Activated naive CD4-positive, alpha-beta T cell (primary cell): ENCODE data around the gene TMEM108.

ENCODE experiments used
- DNase-seq, 4 experiments: peaks; one replicate each; lab custom pipeline; 2025; lab: John Stamatoyannopoulos, UW

TMEM108 gene

DNA sequence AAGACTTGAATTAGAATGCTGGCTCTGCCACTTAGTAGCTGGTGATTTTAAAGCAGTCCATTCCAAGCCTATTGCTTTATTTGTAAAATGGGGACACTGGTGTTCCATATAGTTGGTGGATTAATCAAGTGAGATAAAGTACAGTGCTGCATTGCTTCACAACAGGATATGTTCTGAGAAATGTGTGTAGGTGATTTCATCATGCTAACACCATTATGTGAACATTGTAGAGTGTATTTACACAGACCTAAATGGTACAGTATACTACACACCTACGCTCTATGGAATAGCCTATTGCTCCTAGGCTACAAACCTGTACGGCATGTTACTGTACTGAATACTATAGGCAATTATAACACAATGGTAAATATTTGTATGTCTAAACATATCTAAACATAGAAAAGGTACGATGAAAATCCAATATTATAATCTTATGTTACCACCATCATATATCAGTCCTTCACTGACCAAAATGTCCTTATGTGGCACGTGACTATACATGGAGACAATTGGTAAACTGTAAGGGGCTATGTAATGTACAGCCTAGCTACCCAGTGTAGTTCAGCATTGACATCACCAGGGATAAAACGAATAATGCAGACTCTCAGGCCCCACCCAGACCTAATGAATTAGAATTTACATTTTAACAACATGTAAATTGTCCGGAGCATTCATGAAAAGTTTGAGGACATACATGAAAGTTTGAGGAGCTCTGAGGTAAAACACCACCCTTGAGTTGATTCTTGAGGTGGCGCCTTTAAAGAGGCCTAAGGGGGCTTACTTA lies 240.3 kb downstream of the TMEM108 start:
- no peak for DNase-seq

DNA sequence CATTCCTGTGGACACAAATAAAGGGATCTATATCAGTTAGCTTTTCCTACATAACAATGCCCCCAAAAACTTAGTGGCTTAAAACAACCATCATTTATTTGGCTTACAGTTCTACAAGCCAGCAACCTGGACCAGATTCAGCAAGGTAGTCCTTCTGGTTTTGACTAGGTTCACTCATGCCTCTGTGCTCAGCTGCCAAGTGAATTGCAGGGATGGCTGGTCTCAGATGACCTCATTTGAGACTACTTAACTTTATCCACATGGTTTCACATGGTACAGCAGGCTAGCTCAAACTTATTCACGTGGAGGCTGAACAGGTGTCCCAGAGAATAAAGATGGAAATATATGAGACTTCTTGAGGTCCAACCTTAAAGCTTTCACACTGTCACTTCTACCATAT lies 242.4 kb downstream of the TMEM108 start:
- DNase-seq: no peak

DNA sequence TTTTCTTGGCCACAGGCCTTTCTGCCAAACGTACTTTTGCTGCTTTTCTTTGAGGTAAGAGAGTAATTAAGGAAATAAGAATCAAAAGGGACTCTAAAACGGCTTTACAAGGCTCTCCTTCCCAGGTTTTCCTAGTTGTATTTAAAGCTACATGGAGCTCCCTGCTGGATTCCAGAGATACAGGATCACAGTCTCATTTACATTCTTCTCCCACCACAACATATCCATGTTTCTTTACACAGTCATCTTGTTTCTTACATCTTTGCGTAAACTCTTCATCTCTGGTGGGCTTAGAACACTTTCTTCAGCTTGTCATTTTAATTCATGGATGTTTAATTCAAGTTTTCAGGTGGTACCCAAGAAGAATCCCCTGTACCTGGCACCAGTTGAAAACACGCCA lies 244.0 kb downstream of the TMEM108 start:
- no peak for DNase-seq

DNA sequence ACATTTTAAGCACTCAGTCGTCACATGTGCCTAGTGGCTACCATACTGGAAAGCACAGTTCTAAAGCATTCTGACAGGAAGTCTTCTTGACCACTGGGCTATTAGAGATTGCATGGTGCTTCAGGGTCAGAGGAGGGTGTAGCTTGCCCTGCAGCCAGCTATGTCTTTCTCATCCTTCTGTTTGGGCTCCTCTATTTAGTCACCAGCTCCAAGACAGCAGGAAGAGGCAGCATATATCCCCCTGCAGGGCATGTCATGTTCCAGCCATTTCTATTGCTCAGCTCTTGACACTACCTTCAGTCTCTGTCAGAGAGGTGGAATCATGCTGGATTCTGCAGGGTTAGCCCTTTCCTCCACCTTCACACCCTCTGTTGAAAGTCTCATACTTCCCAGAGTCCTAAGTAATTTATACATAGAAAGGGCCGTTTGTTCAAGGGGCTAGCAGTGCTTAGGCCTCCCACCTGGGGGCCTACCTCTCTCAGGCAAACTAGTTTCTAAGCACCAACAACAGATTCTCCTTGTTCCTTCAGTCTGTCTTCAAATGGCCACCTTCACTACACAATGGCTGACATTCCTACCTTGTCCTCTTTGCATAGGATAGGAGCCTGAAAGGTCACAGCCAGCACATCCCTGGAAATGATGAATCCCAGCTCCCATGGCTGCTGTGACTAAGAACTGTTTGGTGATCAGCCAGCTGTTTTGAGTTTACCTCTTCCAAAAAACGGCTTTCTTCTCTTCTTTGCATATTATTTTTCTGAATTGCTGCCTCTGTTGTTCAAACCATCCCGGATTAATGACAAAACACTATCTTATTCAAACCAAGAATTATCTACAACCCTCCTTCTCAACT lies 246.0 kb downstream of the TMEM108 start:
- no peak for DNase-seq

DNA sequence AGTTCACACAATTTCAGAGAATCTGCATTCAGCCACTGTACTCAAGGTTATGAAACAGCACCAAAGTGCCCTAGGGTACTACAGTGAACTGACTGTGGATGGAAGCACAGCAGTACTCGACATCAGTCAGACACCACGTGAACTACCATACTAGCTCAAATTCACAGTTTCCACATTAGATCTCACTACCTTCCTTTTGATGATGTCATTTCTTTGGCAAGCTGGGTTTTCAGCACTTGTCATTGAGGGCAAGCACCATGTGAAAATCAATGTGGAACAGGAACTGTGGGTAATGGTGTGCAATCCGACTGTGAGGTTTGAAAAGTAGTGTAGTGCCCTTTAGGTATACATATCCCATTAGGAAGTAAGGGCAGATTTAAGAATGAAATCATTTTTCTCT lies 251.1 kb downstream of the TMEM108 start:
- DNase-seq: no peak

DNA sequence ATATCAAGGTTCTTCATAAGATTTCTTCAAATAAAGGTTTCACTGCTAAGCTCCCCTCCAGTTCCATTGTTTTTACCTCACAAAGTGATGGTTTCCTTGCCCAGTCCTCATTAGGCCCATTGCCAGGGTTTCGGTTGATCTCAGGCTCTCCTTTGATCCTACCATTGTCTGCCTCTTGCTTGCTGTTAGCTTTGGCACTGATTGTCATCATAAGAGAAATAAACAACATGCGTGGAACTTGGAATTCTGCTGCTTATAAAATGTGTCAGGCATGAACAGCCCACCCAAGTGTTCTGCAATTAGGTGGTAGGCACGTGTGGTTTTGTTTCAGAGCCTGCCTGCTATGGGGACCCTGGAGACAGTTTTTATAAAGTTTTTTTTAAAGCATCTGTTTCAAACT lies 254.1 kb downstream of the TMEM108 start:
- no peak for DNase-seq

DNA sequence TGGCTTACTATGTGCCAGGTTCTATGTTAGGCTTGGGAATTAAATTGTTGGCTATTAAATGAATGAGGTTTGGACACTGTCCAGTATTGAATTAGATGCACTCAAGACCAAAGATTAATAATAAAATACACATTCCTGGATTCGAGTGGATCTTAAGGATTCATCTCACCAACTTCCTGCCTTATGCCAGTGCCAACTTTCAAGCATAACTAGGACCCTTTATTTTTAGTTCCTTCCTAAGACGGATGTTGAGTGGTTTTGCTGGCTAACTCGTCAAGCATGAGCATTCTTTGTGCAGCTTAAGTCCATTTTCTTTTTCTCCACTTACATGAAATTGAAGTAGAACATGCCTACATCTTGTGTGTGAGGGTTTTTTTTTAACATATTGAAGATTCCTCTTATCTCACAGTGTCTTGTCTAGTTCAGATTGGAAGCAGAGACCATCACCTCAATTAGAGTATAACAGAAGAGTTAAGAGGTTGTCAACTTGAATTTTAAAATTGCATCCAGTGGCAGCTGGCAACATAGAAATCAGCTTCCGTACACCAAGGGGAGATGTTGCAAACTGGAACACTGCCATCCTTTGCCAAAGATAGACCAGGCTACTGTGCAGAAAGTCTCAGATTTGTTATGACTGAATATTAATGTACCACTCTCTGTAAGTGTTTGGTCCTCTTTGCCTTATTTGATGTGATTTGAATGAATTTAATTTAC lies 255.4 kb downstream of the TMEM108 start:
- no peak for DNase-seq

DNA sequence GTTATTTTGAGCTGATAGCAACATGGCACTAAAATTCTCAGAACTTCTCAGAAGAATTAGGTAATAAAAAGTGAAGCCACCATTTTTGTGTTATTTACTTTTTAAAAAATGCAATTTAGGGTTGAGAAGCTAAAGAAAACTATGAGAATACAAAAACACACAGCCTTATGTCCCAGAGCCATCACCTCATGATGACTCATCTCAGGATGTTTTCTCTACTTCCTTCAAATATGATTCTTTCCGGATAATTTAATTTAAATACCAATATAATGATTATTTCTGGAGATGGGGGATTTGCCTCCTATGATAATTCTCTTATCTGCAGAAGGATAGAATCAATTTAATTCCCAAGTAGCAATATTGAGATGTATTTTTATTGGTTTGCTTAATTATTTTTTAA lies 256.1 kb downstream of the TMEM108 start:
- DNase-seq: no peak

DNA sequence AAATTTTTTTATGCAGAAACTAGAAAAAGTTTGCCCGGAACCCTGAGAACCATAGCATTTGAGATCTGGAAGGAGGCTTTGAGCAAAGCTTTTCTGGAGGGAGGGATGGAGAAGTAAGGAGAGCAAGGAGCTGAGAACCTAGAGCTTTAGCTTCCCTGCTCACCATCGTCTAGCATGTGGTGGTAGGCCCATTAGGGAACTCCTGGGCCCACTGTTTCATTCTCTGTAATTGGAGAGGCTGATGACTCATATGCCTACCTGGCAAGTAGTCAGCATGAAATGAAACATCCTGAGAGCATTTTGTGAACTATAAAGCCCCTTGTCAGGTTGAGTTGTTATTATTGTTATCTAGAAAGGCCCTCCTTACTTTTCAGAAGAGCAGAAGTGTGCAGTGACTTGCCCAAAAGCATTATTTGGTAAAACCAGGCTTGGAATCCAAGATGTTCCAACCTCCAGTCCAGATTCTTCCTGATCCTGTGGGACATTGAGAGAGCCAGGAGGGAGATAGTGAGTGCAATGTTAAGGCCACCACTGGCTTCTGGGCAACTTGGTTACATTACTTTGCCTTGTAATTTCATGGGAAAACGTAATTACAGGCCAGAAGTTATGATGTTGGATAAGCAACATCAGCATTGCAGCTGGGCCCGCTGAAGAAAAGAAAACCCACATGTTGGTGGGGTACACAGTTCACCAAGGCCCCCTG lies 257.2 kb downstream of the TMEM108 start:
- DNase-seq: no peak

DNA sequence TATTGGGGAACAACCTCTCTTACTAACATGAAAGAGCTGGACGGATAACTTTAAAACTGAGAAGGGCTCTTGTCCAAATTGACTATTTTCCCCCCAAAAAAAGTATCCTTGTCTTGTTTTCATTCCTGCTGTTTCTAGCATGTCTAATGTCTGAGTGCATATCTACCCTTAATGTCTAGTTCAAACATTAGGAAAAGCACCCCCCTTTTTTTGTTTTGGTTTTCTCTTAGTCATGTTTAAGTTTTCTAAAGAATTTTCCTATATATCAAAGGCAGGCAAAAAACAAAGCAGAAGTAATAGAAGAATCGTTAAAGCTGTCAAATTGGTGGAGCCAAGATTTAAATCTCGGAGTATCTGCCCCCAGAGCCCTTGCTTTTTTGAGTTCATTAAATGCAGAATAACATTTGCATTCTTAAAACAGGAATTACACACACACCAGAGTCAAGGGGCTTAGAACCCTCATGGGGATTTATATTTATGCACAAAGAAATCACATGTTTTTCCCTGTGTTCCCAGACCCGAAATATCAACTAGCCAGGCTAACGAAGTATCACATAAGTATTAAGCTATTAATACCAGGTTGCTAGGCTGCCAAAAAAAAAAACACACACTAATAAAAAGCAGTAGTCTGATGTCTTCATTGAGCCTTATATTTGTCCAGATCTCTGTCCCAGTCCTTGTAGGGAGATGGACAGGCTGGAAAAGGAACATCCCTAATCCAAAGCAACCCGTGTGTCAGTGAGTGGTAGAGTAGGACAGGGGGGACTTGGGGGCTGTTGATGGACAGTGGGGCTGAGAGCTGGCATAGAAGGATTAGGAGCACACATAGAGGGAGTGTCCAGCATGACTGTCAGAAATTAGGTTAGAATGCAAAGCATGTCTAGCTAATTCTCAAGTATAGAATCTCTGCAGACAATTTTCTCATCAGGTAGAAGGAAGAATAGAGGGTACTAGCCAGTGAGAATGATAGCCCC lies 258.0 kb downstream of the TMEM108 start:
- DNase-seq: no peak

DNA sequence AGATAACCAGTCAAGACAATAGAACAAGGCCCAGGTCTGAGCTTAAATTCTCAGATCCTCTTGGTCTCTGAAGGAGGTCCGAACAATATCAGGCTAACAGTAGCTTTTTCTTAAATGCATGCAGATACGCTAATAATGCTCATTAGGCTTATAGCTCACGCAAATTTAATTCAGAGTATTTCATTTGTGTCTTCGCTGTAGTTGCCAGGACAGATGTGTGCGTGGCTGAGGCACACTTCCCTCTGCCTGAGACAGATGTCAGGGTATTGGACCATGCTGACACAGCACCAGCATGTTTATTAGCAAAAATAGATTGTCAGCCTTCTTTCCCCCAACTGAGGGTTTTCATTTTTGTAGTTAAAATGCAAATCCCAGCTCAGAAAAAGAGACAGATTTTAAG lies 258.8 kb downstream of the TMEM108 start:
- no peak for DNase-seq

DNA sequence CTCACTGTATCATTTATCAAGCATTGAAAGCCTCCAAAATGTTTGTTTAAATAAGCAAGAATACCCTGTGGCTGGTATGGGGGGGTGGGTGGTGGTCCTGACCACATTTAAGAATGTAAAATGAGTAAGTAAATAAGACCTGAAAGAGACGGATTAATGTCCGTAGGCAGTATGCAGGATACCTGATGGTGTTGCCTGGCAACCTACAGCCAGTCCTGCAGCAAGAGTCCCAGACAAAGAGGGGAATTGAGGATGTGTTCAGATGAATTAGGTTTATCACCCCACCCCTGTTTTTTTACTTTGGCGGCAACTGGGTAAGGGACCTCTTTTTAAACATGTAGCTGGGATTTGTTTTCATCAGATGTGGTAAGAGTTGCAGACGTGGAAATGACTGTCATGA lies 261.9 kb downstream of the TMEM108 start:
- no peak for DNase-seq

DNA sequence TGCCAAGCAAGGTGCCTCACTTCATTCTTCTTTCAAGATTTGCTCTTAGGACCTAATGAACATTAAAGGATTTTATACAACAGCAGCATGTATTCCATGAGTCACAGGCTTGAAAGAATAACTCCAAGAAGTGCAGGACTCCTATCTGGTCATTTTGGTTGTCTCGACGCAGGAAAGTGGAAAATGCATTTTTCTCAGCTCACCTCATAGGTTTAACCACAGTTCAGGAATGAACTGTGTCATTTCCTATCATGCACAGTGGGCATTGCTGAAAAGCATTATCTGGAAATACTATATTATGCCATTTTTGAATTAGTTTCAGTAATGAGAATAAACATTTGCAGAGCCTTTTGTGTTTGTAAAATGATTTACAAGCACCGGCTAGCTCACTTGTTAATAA lies 263.0 kb downstream of the TMEM108 start:
- DNase-seq: no peak

DNA sequence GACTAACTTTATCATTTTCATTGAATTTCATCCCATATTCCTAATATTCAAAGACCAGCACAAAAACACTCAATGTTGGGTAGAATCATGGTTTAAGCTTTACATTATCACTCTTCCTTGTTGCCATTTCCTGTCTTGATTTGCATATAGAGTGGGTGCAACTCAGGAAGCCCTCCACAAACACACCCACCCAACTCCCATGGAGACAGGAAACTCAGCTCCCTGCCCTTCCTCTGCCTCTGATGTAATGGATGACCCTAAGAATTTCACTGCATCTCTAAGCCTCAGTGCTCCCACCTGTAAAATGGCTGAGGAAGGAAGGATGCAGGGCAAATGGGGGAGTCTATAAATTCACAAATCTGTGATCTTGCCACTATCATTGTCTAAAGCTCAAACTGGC lies 263.5 kb downstream of the TMEM108 start:
- no peak for DNase-seq

DNA sequence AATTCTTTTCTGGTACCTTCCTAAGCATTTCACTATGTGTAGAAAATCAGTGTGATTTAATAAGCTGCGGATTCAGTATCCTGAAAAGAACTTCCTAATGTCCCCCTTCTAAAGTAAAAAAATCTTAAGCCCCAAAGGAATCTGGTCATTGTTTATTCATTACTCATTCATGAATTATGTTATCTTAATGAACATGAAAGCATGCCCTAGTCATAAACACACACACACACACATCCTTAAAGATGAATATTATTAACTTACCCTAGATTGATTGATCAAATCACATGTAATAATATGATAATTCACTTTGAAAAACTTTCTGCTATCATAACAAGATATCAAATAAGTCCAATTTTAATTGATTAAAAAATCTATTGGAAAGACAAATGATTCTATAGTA lies 265.2 kb downstream of the TMEM108 start:
- DNase-seq: no peak

DNA sequence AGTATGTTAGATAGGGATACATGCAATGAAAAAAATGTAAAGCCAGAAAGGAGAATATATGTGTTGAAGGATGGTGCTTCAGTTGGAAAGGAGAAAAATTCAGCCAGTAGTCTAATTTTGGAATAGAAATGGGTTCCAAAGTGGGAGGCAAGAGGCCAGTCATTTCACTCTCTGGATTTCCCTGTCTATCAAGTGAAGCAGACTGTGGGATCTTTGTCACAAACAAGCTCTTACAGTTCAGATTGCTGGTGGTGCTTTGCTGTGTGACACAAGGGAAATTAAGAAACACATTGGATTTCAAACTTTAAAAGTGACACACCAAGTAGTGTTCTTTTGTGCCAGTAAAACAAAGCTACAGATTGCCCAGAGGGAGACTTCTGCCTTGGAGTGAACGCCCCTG lies 279.7 kb downstream of the TMEM108 start:
- no peak for DNase-seq

DNA sequence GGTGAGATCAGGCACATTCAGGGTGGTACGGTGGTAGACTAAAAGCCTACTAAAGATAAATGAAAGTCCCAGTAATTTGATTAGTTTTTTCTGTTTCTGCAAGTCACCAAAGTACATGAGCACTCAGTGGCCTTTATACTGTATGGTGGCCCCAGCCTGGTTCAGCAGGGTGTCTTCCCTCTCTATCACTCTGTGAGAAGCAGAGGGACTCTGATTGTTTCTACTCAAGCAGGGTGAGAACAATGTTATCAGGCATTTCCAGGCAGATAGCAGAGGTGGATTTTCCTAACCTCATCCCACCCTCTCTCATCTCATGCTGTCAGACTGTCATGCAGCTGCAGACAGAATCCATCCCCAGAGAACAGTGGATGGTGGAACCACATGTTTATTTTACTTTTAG lies 290.2 kb downstream of the TMEM108 start:
- DNase-seq: no peak

DNA sequence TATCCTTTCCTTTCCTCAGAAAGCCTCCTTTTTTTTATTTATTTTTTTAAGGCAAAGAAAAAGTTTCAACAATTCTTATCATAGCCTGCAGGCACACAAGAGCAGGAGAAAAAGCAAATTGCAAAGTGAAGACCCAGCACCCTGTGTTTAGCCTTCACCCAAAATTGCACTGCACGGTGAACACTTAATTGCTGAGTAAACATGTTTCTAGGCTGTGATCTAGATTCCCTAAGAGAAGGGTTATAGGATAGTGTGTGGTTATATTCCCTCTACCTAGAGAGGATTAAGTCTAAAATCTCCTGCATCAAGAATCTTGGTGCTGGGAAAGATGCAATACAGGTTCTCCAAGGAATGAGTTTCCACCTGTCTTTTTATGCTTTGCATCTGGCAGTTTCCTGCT lies 291.4 kb downstream of the TMEM108 start:
- DNase-seq: no peak

DNA sequence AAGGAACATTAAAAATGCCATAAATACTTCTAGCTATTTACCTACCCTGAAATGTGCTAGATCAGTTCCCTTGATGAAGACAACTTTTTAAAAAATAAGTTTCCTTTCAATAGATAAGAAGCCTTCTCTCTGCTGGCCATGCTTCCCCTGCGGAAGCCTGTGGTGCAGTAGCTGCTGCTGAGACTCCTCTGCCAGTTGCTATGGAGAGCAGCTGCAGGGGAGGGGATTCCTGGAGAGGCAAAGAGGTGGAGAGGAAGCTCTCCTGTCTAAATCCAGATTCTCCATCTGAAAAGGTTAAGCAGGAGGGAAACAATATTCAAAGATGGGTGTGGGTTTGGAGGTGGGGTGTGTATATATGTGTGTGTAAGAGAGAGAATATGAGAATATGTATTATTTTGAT lies 291.9 kb downstream of the TMEM108 start:
- DNase-seq: no peak

DNA sequence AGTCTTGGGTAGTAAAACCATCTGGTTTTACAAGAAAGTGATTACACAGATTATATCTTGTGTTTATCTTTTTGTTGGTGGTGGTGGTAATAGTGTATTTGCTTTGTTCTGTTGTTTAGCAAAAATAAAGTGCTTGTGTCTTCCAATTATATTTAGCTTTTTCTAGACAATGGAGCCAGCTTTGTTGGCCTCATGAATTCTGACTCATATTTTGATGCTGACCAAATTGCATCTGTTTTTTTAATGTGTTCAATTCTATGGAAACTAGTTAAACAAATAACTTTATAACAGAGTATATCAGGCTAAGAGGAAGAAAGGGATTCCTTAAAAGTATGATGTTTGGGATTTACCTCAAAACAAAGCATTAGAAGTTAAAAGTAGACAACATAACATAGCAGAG lies 292.3 kb downstream of the TMEM108 start:
- DNase-seq: no peak

DNA sequence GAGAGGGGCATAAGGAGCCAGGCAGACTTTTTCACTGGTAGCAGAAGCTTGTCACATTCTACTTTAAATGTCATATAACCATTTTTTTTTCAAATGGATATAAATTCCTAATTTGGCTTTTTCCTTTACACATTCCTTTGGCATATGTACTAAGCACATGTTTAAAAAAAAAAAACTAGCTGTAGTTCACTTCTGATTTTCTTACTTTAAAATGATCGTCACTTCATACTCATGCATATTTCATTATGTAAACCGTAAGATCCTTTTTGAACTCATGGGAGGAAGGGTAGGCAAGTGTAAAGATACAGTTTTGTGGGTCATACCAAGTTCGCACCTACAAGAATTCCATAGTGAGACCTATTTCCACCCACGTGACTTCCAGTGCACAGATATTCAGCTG lies 316.5 kb downstream of the TMEM108 start:
- DNase-seq: no peak
